ENCODE measurements around the gene ROR1. TPM values are rescaled to one million over a fixed set of nuclear protein-coding genes. Genes with fewer than 3 reads are reported as not detected.
"Not testable (repeated sequence)": the region's sequence is repeated elsewhere in the genome, so short reads cannot be mapped to it uniquely, and the experiment has no call there.

The ROR1 gene
- total RNA-seq, 1 experiment from 2014 or later, result 2.7 TPM

DNA sequence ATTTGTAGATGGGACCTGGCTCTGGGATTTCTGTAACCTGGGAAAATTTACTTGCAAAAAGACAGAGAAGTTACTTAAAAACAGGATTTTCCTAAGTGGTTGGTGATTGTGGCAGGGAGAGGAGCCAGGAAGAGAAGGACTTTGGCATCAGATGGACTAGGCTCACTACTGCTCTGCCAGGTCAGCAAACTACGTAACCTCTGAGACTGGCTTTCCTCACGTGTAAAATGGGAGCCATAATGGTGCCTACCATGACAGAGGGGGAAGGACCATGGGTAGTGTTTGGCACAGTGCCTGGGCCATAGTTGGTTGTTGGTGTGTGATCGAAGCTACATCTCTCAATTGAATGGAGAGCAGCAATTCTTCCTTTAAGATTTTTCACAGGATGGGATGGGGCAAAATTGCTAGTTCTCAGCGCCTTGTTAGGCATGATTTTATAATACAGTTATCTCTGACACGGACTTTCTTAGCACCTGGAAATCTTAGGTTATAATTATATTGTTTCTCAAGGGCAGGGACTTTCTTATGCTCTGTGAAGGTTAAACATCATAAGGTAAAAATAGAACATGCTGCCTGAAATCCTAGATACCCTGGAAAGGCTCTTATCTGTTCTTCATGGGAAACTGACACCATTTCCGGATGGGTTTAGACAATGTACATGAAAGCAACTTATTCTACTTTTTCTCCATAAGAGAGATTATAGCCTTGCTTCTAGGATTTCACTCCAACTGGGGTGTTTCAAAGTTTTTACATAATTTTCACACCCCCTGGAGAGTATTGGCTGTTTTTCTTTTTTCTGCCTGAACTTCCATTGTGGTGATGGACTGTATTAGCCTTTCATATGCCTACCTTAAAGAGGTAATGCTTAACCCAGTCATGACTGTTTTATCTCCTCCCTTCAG, 10.9 kb downstream of the ROR1 start:
- Histone ChIP-seq H3K27me3 (ENCODE audit: insufficient read depth, low read length) (no peaks in the 10 kb centered on the region), H3K9me3 (ENCODE audit: control insufficient read depth in 1 of 2, insufficient read depth in 1 of 2, low read depth in 1 of 2, low read length in 2 of 2) (no peaks in the 10 kb centered on the region), H3K4me3 (replicated peaks in 1 of 2; ENCODE audit: low read depth in 1 of 2, low read length in 2 of 2) (no peak overlapping the region), H3K4me2 (ENCODE audit: low read length) (no peak overlapping the region), H3K4me1 (ENCODE audit: control insufficient read depth in 1 of 2, insufficient read depth in 2 of 2, low read length in 2 of 2) (no peaks in the 10 kb centered on the region), H3K36me3 (ENCODE audit: control insufficient read depth in 1 of 2, insufficient read depth in 2 of 2, low read length in 2 of 2) (no peaks in the 10 kb centered on the region), H2AFZ (ENCODE audit: low read depth, low read length, poor library complexity, severe bottlenecking) (no peak overlapping the region), H3K9ac (ENCODE audit: low read length) (no peak overlapping the region), H3K27ac (ENCODE audit: low read depth, low read length) (no peak overlapping the region), H4K20me1 (ENCODE audit: insufficient read depth) (no peaks in the 10 kb centered on the region), H3K79me2 (ENCODE audit: insufficient read depth, low read length) (no peaks in the 10 kb centered on the region), H3K9me2 (ENCODE audit: insufficient read depth) (no peaks in the 10 kb centered on the region)
- TF ChIP-seq, protein P1, sequence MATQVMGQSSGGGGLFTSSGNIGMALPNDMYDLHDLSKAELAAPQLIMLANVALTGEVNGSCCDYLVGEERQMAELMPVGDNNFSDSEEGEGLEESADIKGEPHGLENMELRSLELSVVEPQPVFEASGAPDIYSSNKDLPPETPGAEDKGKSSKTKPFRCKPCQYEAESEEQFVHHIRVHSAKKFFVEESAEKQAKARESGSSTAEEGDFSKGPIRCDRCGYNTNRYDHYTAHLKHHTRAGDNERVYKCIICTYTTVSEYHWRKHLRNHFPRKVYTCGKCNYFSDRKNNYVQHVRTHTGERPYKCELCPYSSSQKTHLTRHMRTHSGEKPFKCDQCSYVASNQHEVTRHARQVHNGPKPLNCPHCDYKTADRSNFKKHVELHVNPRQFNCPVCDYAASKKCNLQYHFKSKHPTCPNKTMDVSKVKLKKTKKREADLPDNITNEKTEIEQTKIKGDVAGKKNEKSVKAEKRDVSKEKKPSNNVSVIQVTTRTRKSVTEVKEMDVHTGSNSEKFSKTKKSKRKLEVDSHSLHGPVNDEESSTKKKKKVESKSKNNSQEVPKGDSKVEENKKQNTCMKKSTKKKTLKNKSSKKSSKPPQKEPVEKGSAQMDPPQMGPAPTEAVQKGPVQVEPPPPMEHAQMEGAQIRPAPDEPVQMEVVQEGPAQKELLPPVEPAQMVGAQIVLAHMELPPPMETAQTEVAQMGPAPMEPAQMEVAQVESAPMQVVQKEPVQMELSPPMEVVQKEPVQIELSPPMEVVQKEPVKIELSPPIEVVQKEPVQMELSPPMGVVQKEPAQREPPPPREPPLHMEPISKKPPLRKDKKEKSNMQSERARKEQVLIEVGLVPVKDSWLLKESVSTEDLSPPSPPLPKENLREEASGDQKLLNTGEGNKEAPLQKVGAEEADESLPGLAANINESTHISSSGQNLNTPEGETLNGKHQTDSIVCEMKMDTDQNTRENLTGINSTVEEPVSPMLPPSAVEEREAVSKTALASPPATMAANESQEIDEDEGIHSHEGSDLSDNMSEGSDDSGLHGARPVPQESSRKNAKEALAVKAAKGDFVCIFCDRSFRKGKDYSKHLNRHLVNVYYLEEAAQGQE (IDR thresholded peaks at IDR 0.05; ENCODE audit: low read depth), result no peak
- no peak for TF ChIP-seq SIN3A (IDR thresholded peaks at IDR 0.05; ENCODE audit: low read depth)
- no peak for TF ChIP-seq EZH2 (IDR thresholded peaks at IDR 0.05)
- TF ChIP-seq ELF1 (IDR thresholded peaks at IDR 0.05; ENCODE audit: borderline replicate concordance, low read depth), result no peak
- no peak for TF ChIP-seq POLR2AphosphoS5 (IDR thresholded peaks at IDR 0.05; ENCODE audit: low read depth, low read length)
- no peak for TF ChIP-seq CEBPB (IDR thresholded peaks at IDR 0.05; ENCODE audit: low read depth)
- TF ChIP-seq POLR2A (IDR thresholded peaks at IDR 0.05; ENCODE audit: borderline replicate concordance, extremely low read depth, insufficient read depth, insufficient read length), result no peak
- ATAC-seq (no peak), DNase-seq (ENCODE audit: low read depth, low spot score) (no peak)
- RAD21 ChIA-PET (ENCODE audit: low non-redundant PET in 1 of 2, low total read pairs in 2 of 2, uncharacterized antibody in 2 of 2, unreplicated experiment in 2 of 2), result no interaction called here
- BruUV-seq (replicated peaks), result no TSS peak
- CTCF ChIA-PET, result no interaction called here
- intact Hi-C loops (cut with micrococcal nuclease), result no loop called here
- POLR2A ChIA-PET, result no interaction called here

DNA sequence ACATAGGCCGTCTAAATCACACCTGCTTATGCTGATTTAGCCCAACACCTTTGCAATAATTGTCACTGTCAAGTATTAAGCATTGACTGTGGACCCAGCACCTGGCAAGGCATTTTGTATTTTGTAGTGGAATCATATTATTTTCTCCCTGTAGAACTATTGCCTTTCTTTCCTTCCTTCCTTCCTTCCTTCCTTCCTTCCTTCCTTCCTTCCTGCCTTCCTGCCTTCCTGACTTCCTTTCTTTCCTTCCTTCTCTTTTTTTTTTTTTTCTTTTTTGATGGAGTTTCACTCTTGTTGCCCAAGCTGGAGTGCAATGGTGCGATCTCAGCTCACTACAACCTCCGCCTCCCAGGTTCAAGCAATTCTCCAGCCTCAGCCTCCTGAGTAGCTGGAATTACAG, 13.5 kb downstream of the ROR1 start:
- DNase-seq (ENCODE audit: low read depth, low spot score); H3K4me1 ChIP-seq (ENCODE audit: control insufficient read depth in 1 of 2, insufficient read depth in 2 of 2, low read length in 2 of 2); intact Hi-C loops (cut with micrococcal nuclease); H3K9me2 ChIP-seq (ENCODE audit: insufficient read depth); H3K79me2 ChIP-seq (ENCODE audit: insufficient read depth, low read length); ATAC-seq; H3K9me3 ChIP-seq (ENCODE audit: control insufficient read depth in 1 of 2, insufficient read depth in 1 of 2, low read depth in 1 of 2, low read length in 2 of 2); H2AFZ ChIP-seq (ENCODE audit: low read depth, low read length, poor library complexity, severe bottlenecking); H4K20me1 ChIP-seq (ENCODE audit: insufficient read depth); POLR2A ChIA-PET; BruUV-seq (replicated peaks); H3K27me3 ChIP-seq (ENCODE audit: insufficient read depth, low read length); H3K27ac ChIP-seq (ENCODE audit: low read depth, low read length); RAD21 ChIA-PET (ENCODE audit: low non-redundant PET in 1 of 2, low total read pairs in 2 of 2, uncharacterized antibody in 2 of 2, unreplicated experiment in 2 of 2); H3K4me3 ChIP-seq (replicated peaks in 1 of 2; ENCODE audit: low read depth in 1 of 2, low read length in 2 of 2); CTCF ChIA-PET; H3K9ac ChIP-seq (ENCODE audit: low read length); H3K36me3 ChIP-seq (ENCODE audit: control insufficient read depth in 1 of 2, insufficient read depth in 2 of 2, low read length in 2 of 2); H3K4me2 ChIP-seq (ENCODE audit: low read length): not testable (repeated sequence)

Measured in HCT116 (cell line).